OCI-LY7 (cell line): ENCODE measurements around the gene TNFRSF1A. TPM values are rescaled to one million over a fixed set of nuclear protein-coding genes. Genes with fewer than 3 reads are reported as not detected.

Experiments
- BruUV-seq: library from RNA; stranded (reverse); fragments of 400-500 nt; replicated peaks from 2 replicates; lab custom pipeline; 2021; lab: Mats Ljungman, UMichigan
- CTCF ChIA-PET: fragments of 300-600 bp; sonication (Branson Sonifier 250); formaldehyde crosslinking; loops from one replicate; lab custom pipeline; 2022; ENCODE audit warnings: antibody characterized with exemption; ENCODE audit not compliant: unreplicated experiment; lab: Charles Lee
- POLR2A ChIA-PET: fragments of 300-600 bp; sonication (Branson Sonifier 250); formaldehyde crosslinking; loops from one replicate; lab custom pipeline; 2022; ENCODE audit warnings: antibody characterized with exemption; lab: Charles Lee
- DNase-seq: peaks from one replicate; pipeline ENCODE4 v3.0.0-alpha.2; 2015; ENCODE audit warnings: low spot score
- H2AFZ ChIP-seq: fragments of 200-600 bp; sonication (generic), shearing (Covaris generic); 2 replicates; pipeline ENCODE4 v1.6.1; 2014; ENCODE audit warnings: mild to moderate bottlenecking, antibody characterized with exemption, low read length, moderate library complexity
- H3K27ac ChIP-seq: fragments of 200-600 bp; sonication (generic); 2 replicates; pipeline ENCODE4 v1.5.1; 2014; ENCODE audit warnings: mixed run types, low read depth, mild to moderate bottlenecking, moderate library complexity, low read length, inconsistent platforms; ENCODE audit not compliant: poor library complexity, severe bottlenecking
- H3K36me3 ChIP-seq: fragments of 200-600 bp; sonication (generic); 2 replicates; pipeline ENCODE4 v1.6.1; 2014; ENCODE audit warnings: mild to moderate bottlenecking, antibody characterized with exemption, low read length, moderate library complexity, mixed read lengths; ENCODE audit not compliant: insufficient read depth
- H3K4me1 ChIP-seq: fragments of 200-600 bp; sonication (generic); 2 replicates; pipeline ENCODE4 v1.5.1; 2014; ENCODE audit warnings: mild to moderate bottlenecking, low read length; ENCODE audit not compliant: insufficient read depth, poor library complexity, severe bottlenecking
- H3K4me2 ChIP-seq: fragments of 200-600 bp; sonication (generic); 2 replicates; pipeline ENCODE4 v1.6.1; 2014; ENCODE audit warnings: mild to moderate bottlenecking, low read length
- H3K4me3 ChIP-seq: fragments of 200-600 bp; sonication (generic); 2 replicates; pipeline ENCODE4 v1.5.1; 2014; ENCODE audit warnings: mild to moderate bottlenecking, low read depth, low read length; ENCODE audit not compliant: poor library complexity, severe bottlenecking
- H3K79me2 ChIP-seq: fragments of 200-600 bp; sonication (generic); 2 replicates; pipeline ENCODE4 v1.6.1; 2016; ENCODE audit warnings: low read depth, mild to moderate bottlenecking, low read length, moderate library complexity, mixed read lengths; ENCODE audit not compliant: insufficient read depth
- H3K9me2 ChIP-seq: fragments of 200-600 bp; sonication (generic); 2 replicates; pipeline ENCODE4 v1.6.1; 2016; ENCODE audit warnings: mild to moderate bottlenecking, low read length, mixed read lengths; ENCODE audit not compliant: insufficient read depth
- H3K9me3 ChIP-seq: fragments of 200-600 bp; sonication (generic); 2 replicates; pipeline ENCODE4 v1.6.1; 2014; ENCODE audit warnings: mild to moderate bottlenecking, mixed run types, low read length, mixed read lengths
- H4K20me1 ChIP-seq: fragments of 200-600 bp; sonication (generic); 2 replicates; pipeline ENCODE4 v1.6.1; 2014; ENCODE audit warnings: mild to moderate bottlenecking, antibody characterized with exemption, low read length, moderate library complexity, mixed read lengths; ENCODE audit not compliant: insufficient read depth
- CTCF ChIP-seq: fragments of 200-600 bp; sonication (generic); conservative IDR thresholded peaks from 2 replicates; pipeline ENCODE4 v1.5.1; 2014; ENCODE audit warnings: mild to moderate bottlenecking, antibody characterized with exemption, low read length, moderate library complexity, mixed read lengths
- EZH2phosphoT487 ChIP-seq: fragments of 200-600 bp; sonication (generic); IDR thresholded peaks from 2 replicates; pipeline ENCODE4 v1.6.1; 2018; ENCODE audit warnings: low read depth, borderline replicate concordance, mild to moderate bottlenecking, mixed run types, antibody characterized with exemption, low read length, moderate library complexity, mixed read lengths
- intact Hi-C: fragments of 100-400 bp; cut with micrococcal nuclease; formaldehyde crosslinking; loops from one replicate; pipeline ENCODE4 v1.10.0; 2022; ENCODE audit not compliant: unreplicated experiment
- total RNA-seq, 2 experiments: library from RNA; depleted of rRNA in 1 of 2; stranded (reverse); fragments of >200 nt in 1 of 2; shearing (Covaris generic) in 1 of 2; gene quantifications; 2 replicates each; pipeline ENCODE4 v1.2.3, GENCODE V29; 2014 to 2022

Gene TNFRSF1A
- total RNA-seq, 2 experiments from 2014 or later: 37.3 to 50.9 TPM

GRCh38 chr12:6363010-6363329, 21.1 kb upstream of the TNFRSF1A start:
- Histone ChIP-seq H3K79me2 (no peaks in the 10 kb centered on the region), H2AFZ (peak overlapping the region; percentile 98), H3K4me2 (peak overlapping the region; percentile 90), H3K27ac (no peak overlapping the region), H3K4me3 (peak overlapping the region; percentile 66), H4K20me1 (no peaks in the 10 kb centered on the region), H3K36me3 (no peaks in the 10 kb centered on the region), H3K9me2 (no peaks in the 10 kb centered on the region), H3K9me3 (no peaks in the 10 kb centered on the region), H3K4me1 (peaks cover 60% of the 10 kb centered on the region)
- intact Hi-C loops: loop anchor here (5.0 kb wide), 1 partner anchor 1536 kb away; no protein-coding TSS in a partner anchor
- TF ChIP-seq EZH2phosphoT487 (no peak), CTCF (no peak)
- no TSS peak for BruUV-seq
- ChIA-PET CTCF (interaction anchor here (0.5 to 1.7 kb wide), 3 partner anchors 19 to 390 kb away, joined by 3 to 5 read pairs (median 3); partner anchors contain the start of gene MLF2), POLR2A (interaction anchor here (0.6 to 8.3 kb wide), 8 partner anchors 10 to 358 kb away, joined by 3 to 55 read pairs (median 4); partner anchors contain the start of gene TNFRSF1A)
- no peak for DNase-seq

- Histone ChIP-seq H3K36me3 (no peaks in the 10 kb centered on the region), H3K4me3 (no peak overlapping the region), H3K9me2 (no peaks in the 10 kb centered on the region), H3K79me2 (no peaks in the 10 kb centered on the region), H3K27ac (no peak overlapping the region), H4K20me1 (no peaks in the 10 kb centered on the region), H3K9me3 (no peaks in the 10 kb centered on the region), H3K4me2 (no peak overlapping the region), H3K4me1 (peaks cover 54% of the 10 kb centered on the region), H2AFZ (no peak overlapping the region)
- CTCF ChIA-PET: interaction anchor here (0.6 to 1.7 kb wide), 2 partner anchors 19 to 61 kb away, joined by 3 to 5 read pairs; no protein-coding TSS in a partner anchor
- POLR2A ChIA-PET: interaction anchor here (0.6 to 8.3 kb wide), 3 partner anchors 10 to 68 kb away, joined by 3 to 55 read pairs (median 3); no protein-coding TSS in a partner anchor
- intact Hi-C loops: loop anchor here (5.0 kb wide), 1 partner anchor 1535 kb away; no protein-coding TSS in a partner anchor
- no TSS peak for BruUV-seq
- no peak for TF ChIP-seq CTCF
- TF ChIP-seq EZH2phosphoT487: no peak
- no peak for DNase-seq
Measured at GRCh38 chr12:6362403-6362802, 20.5 kb upstream of the TNFRSF1A start.

- TF ChIP-seq EZH2phosphoT487: no peak
- no peak for TF ChIP-seq CTCF
- Histone ChIP-seq H4K20me1 (no peaks in the 10 kb centered on the region), H2AFZ (no peak overlapping the region), H3K36me3 (no peaks in the 10 kb centered on the region), H3K4me1 (peaks cover 50% of the 10 kb centered on the region), H3K4me3 (no peak overlapping the region), H3K27ac (no peak overlapping the region), H3K79me2 (no peaks in the 10 kb centered on the region), H3K9me2 (no peaks in the 10 kb centered on the region), H3K9me3 (no peaks in the 10 kb centered on the region), H3K4me2 (no peak overlapping the region)
- ChIA-PET CTCF (no interaction called here), POLR2A (interaction anchor here (8.3 kb wide), 1 partner anchor 26 kb away, joined by 55 read pairs; no protein-coding TSS in a partner anchor)
- DNase-seq: no peak
- intact Hi-C loops: loop anchor here (5.0 kb wide), 1 partner anchor 1535 kb away; no protein-coding TSS in a partner anchor
- no TSS peak for BruUV-seq
Measured at GRCh38 chr12:6361834-6362233, 20.0 kb upstream of the TNFRSF1A start.
